Right cardiac atrium (tissue), 5 donors: ENCODE results near the gene DERL2. TPM values are rescaled to one million over a fixed set of nuclear protein-coding genes. Genes with fewer than 3 reads are reported as not detected.

Source experiments
- ATAC-seq, 2 donors: fragments of 200-7000 bp; cut with Tn5 transposase; one replicate each; pipeline versions ENCODE4 v1.8.0 to v1.9.1; 2020; ENCODE audit warnings: moderate library complexity in 2 of 2, mild to moderate bottlenecking in 1 of 2
- DNase-seq, 3 donors: peaks; one replicate each; pipeline ENCODE4 v3.0.0-alpha.2; 2020
- H3K27ac ChIP-seq: one replicate; pipeline ENCODE4 v1.5.1; 2013; ENCODE audit warnings: mild to moderate bottlenecking, low read length, control low read depth, moderate library complexity
- H3K27me3 ChIP-seq: one replicate; pipeline ENCODE4 v1.6.1; 2013; ENCODE audit not compliant: control insufficient read depth, insufficient read depth
- H3K4me1 ChIP-seq: one replicate; pipeline ENCODE4 v1.6.1; 2013; ENCODE audit warnings: low read length; ENCODE audit not compliant: control insufficient read depth, insufficient read depth
- H3K4me3 ChIP-seq: one replicate; pipeline ENCODE4 v1.5.1; 2013; ENCODE audit warnings: low read length, control low read depth
- H3K9me3 ChIP-seq: one replicate; pipeline ENCODE4 v1.6.1; 2013; ENCODE audit warnings: low read length; ENCODE audit not compliant: control insufficient read depth
- WGBS: extraction: QIAGEN DNeasy Blood & Tissue Kit; methylation state at CpG from one replicate; pipeline ENCODE4 v1.1.7; 2013; 5-methylcytosine and 5-hydroxymethylcytosine counted together
- intact Hi-C, 4 donors: fragments of 100-400 bp; cut with DNase I; formaldehyde crosslinking; loops; one replicate each; pipeline versions ENCODE4 v1.11.0 to v1.14.0; 2022 to 2023
- polyA plus RNA-seq: library from polyadenylated mRNA; stranded (reverse); fragments of 200-250 nt; gene quantifications from one replicate; pipeline ENCODE4 v1.2.3, GENCODE V29; 2013
- total RNA-seq, 4 donors: library from RNA; stranded (reverse); fragmentation: NEBNext Ultra II Directional; extraction: Animal tissue kit (Norgen Biotek cat#: 25700); gene quantifications; one replicate each; pipeline ENCODE4 v1.2.1, GENCODE V29; 2021
- donor health status: healthy with polysubstance abuse.
- donor health status: DM: no; HTN: yes; CAD: no.
- donor health status: DM: no; HTN: no; CAD: no.
- donor health status: DM: no; HTN: yes; CAD: no; lungs with severe emphysema.
- donor health status: DM: yes; HTN: yes; CAD: no.

The DERL2 gene
- total and polyA plus RNA-seq, 5 donors: 26.0 to 43.0 (median 38.0) TPM

- no peaks in the 10 kb centered on the region for H3K4me1 ChIP-seq
- H3K9me3 ChIP-seq: no peaks in the 10 kb centered on the region
- ATAC-seq (peak; percentile 87 to 91), DNase-seq (peak; percentile 84 to 94 (median 93))
- no peak overlapping the region for H3K27ac ChIP-seq
- 17% methylated on average over 67 of the region's 67 CpGs for whole genome bisulfite sequencing
- intact Hi-C loops: loop anchor here in 1 of 4 donors (10.0 kb wide), 1 partner anchor 64 kb away; no protein-coding TSS in a partner anchor
- peak overlapping the region; percentile 64 for H3K4me3 ChIP-seq
- H3K27me3 ChIP-seq: no peaks in the 10 kb centered on the region
Observed at GRCh38 chr17:5500589-5501391, 14.8 kb upstream of the DERL2 start.

GRCh38 chr17:5500247-5500588, 14.2 kb upstream of the DERL2 start:
- H3K27ac ChIP-seq: no peak overlapping the region
- ATAC-seq: no peak
- intact Hi-C loops: loop anchor here in 1 of 4 donors (10.0 kb wide), 1 partner anchor 65 kb away; no protein-coding TSS in a partner anchor
- no peaks in the 10 kb centered on the region for H3K27me3 ChIP-seq
- H3K9me3 ChIP-seq: no peaks in the 10 kb centered on the region
- DNase-seq: no peak
- H3K4me3 ChIP-seq: peak overlapping the region; percentile 64
- WGBS: 18% methylated on average over 18 of the region's 18 CpGs
- no peaks in the 10 kb centered on the region for H3K4me1 ChIP-seq

GRCh38 chr17:5499476-5500231, 13.7 kb upstream of the DERL2 start:
- ATAC-seq (peak in 1 of 2 donors; percentile 39), DNase-seq (peak in 2 of 3 donors; percentile 65 to 66)
- WGBS: 31% methylated on average over 44 of the region's 44 CpGs

GRCh38 chr17:5492970-5493369, 7.0 kb upstream of the DERL2 start:
- Histone ChIP-seq H3K9me3 (no peaks in the 10 kb centered on the region), H3K27me3 (no peaks in the 10 kb centered on the region), H3K4me3 (no peak overlapping the region), H3K4me1 (no peaks in the 10 kb centered on the region), H3K27ac (no peak overlapping the region)
- WGBS: over 99% methylated on average over 2 of the region's 2 CpGs
- intact Hi-C loops: no loop called here
- no peak for ATAC-seq
- no peak for DNase-seq

More at GRCh38 chr17:5499476-5500231, 13.7 kb upstream of the DERL2 start:
- intact Hi-C loops: loop anchor here in 1 of 4 donors (10.0 kb wide), 1 partner anchor 65 kb away; no protein-coding TSS in a partner anchor
- Histone ChIP-seq H3K27me3 (no peaks in the 10 kb centered on the region), H3K27ac (no peak overlapping the region), H3K4me3 (no peak overlapping the region), H3K9me3 (no peaks in the 10 kb centered on the region), H3K4me1 (no peaks in the 10 kb centered on the region)

DNA sequence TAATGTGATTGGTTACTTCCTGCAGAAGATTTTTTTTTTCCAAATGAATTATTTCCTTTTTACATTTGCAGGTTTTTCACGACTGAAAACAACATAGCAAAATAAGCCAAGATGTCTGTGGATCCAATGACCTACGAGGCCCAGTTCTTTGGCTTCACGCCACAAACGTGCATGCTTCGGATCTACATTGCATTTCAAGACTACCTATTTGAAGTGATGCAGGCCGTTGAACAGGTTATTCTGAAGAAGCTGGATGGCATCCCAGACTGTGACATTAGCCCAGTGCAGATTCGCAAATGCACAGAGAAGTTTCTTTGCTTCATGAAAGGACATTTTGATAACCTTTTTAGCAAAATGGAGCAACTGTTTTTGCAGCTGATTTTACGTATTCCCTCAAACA, 2.8 kb upstream of the DERL2 start:
- intact Hi-C loops: no loop called here
- no peaks in the 10 kb centered on the region for H3K4me1 ChIP-seq
- no peaks in the 10 kb centered on the region for H3K9me3 ChIP-seq
- no peak for ATAC-seq
- H3K27ac ChIP-seq: no peak overlapping the region
- WGBS: 80% methylated on average over 8 of the region's 8 CpGs
- no peaks in the 10 kb centered on the region for H3K27me3 ChIP-seq
- no peak overlapping the region for H3K4me3 ChIP-seq
- peak in 1 of 3 donors; percentile 49 for DNase-seq

- under 1% methylated on average over 77 of the region's 77 CpGs for WGBS
Observed at GRCh38 chr17:5486206-5487124, 487 bp upstream of the DERL2 start, which contains the start of gene MIS12. TSS of gene MIS12 (plus strand) at chr17:5486566. CDS start at chr17:5488863, 2,297 bp downstream.

GRCh38 chr17:5481451-5481850, 4.5 kb downstream of the DERL2 start:
- intact Hi-C loops: no loop called here
- no peaks in the 10 kb centered on the region for H3K9me3 ChIP-seq
- no peak overlapping the region for H3K27ac ChIP-seq
- no peak for DNase-seq
- no peak overlapping the region for H3K4me3 ChIP-seq
- no peaks in the 10 kb centered on the region for H3K4me1 ChIP-seq
- no peak for ATAC-seq
- WGBS: 95% methylated on average over 4 of the region's 4 CpGs
- H3K27me3 ChIP-seq: no peaks in the 10 kb centered on the region

More at GRCh38 chr17:5486206-5487124, 487 bp upstream of the DERL2 start, which contains the start of gene MIS12:
- intact Hi-C loops: no loop called here
- DNase-seq (peak; percentile 98 to 99 (median 98)), ATAC-seq (peak; percentile 97)
- H3K4me1 ChIP-seq: no peaks in the 10 kb centered on the region
- no peaks in the 10 kb centered on the region for H3K9me3 ChIP-seq
- peak within 1 kb of the TSS; percentile 85 for H3K4me3 ChIP-seq
- H3K27me3 ChIP-seq: no peaks in the 10 kb centered on the region
- peak within 1 kb of the TSS; percentile 100 for H3K27ac ChIP-seq

DNA sequence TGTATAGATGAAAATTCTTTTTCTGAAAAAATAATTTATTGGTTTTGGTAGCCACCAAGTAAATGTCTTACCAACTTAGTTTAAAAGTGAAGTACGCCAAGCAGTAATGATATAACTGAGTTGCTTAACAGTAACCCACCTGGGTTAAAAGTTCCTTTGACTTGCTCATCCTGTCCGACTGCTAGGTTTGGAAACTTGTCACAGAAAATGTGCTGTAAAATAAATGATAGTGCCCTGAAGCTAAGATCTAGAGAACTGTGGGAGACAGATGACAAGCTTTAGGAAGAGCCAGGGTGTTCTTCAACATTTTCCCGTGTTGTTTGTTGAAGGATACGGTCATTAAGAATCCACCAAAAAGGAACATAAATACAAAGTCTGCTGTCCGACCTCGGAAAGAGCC, 5.0 kb downstream of the DERL2 start:
- no peak overlapping the region for H3K4me3 ChIP-seq
- 85% methylated on average over 6 of the region's 6 CpGs for WGBS
- H3K9me3 ChIP-seq: no peaks in the 10 kb centered on the region
- no peak for ATAC-seq
- no peak overlapping the region for H3K27ac ChIP-seq
- intact Hi-C loops: no loop called here
- no peaks in the 10 kb centered on the region for H3K4me1 ChIP-seq
- no peak for DNase-seq
- H3K27me3 ChIP-seq: no peaks in the 10 kb centered on the region

GRCh38 chr17:5478992-5479391, 7.0 kb downstream of the DERL2 start:
- intact Hi-C loops: no loop called here
- Histone ChIP-seq H3K9me3 (no peaks in the 10 kb centered on the region), H3K27me3 (no peaks in the 10 kb centered on the region), H3K4me1 (no peaks in the 10 kb centered on the region), H3K27ac (no peak overlapping the region), H3K4me3 (no peak overlapping the region)
- no peak for DNase-seq
- no peak for ATAC-seq
- WGBS: 93% methylated on average over 4 of the region's 4 CpGs

DNA sequence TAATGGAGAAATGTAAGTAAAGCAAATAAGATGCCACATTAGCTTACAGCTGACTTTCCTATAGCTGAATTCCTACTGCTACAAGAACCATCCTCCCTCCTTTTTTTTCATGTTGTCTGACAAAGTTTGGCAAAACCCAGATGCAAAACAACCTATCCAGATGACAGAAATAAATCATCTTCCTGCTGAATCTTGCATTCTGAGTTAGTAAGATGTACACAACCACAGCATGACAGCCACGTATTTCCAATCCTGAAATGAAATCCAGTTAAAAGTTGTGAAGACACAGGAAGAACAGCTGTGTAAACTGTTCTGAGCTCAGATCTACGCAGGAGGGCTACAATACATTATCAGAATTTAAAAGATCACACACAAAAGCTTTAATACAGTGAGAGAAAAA, 12.1 kb downstream of the DERL2 start:
- intact Hi-C loops: no loop called here
- Histone ChIP-seq H3K4me1 (no peaks in the 10 kb centered on the region), H3K4me3 (no peak overlapping the region), H3K27ac (no peak overlapping the region), H3K9me3 (no peaks in the 10 kb centered on the region), H3K27me3 (no peaks in the 10 kb centered on the region)
- ATAC-seq (no peak), DNase-seq (no peak)
- WGBS: 91% methylated on average over 2 of the region's 2 CpGs
